OCI-LY7 (cell line): ENCODE results near the gene SYNPO2L. TPM values are rescaled to one million over a fixed set of nuclear protein-coding genes. Genes with fewer than 3 reads are reported as not detected.

ENCODE experiments used
- BruUV-seq: library from RNA; stranded (reverse); fragments of 400-500 nt; replicated peaks from 2 replicates; lab custom pipeline; 2021; lab: Mats Ljungman, UMichigan
- CTCF ChIA-PET: fragments of 300-600 bp; sonication (Branson Sonifier 250); formaldehyde crosslinking; loops from one replicate; lab custom pipeline; 2022; ENCODE audit warnings: antibody characterized with exemption; ENCODE audit not compliant: unreplicated experiment; lab: Charles Lee
- POLR2A ChIA-PET: fragments of 300-600 bp; sonication (Branson Sonifier 250); formaldehyde crosslinking; loops from one replicate; lab custom pipeline; 2022; ENCODE audit warnings: antibody characterized with exemption; lab: Charles Lee
- DNase-seq: peaks from one replicate; pipeline ENCODE4 v3.0.0-alpha.2; 2015; ENCODE audit warnings: low spot score
- H2AFZ ChIP-seq: fragments of 200-600 bp; sonication (generic), shearing (Covaris generic); 2 replicates; pipeline ENCODE4 v1.6.1; 2014; ENCODE audit warnings: mild to moderate bottlenecking, antibody characterized with exemption, low read length, moderate library complexity
- H3K27ac ChIP-seq: fragments of 200-600 bp; sonication (generic); 2 replicates; pipeline ENCODE4 v1.5.1; 2014; ENCODE audit warnings: mixed run types, low read depth, mild to moderate bottlenecking, moderate library complexity, low read length, inconsistent platforms; ENCODE audit not compliant: poor library complexity, severe bottlenecking
- H3K36me3 ChIP-seq: fragments of 200-600 bp; sonication (generic); 2 replicates; pipeline ENCODE4 v1.6.1; 2014; ENCODE audit warnings: mild to moderate bottlenecking, antibody characterized with exemption, low read length, moderate library complexity, mixed read lengths; ENCODE audit not compliant: insufficient read depth
- H3K4me1 ChIP-seq: fragments of 200-600 bp; sonication (generic); 2 replicates; pipeline ENCODE4 v1.5.1; 2014; ENCODE audit warnings: mild to moderate bottlenecking, low read length; ENCODE audit not compliant: insufficient read depth, poor library complexity, severe bottlenecking
- H3K4me2 ChIP-seq: fragments of 200-600 bp; sonication (generic); 2 replicates; pipeline ENCODE4 v1.6.1; 2014; ENCODE audit warnings: mild to moderate bottlenecking, low read length
- H3K4me3 ChIP-seq: fragments of 200-600 bp; sonication (generic); 2 replicates; pipeline ENCODE4 v1.5.1; 2014; ENCODE audit warnings: mild to moderate bottlenecking, low read depth, low read length; ENCODE audit not compliant: poor library complexity, severe bottlenecking
- H3K79me2 ChIP-seq: fragments of 200-600 bp; sonication (generic); 2 replicates; pipeline ENCODE4 v1.6.1; 2016; ENCODE audit warnings: low read depth, mild to moderate bottlenecking, low read length, moderate library complexity, mixed read lengths; ENCODE audit not compliant: insufficient read depth
- H3K9me2 ChIP-seq: fragments of 200-600 bp; sonication (generic); 2 replicates; pipeline ENCODE4 v1.6.1; 2016; ENCODE audit warnings: mild to moderate bottlenecking, low read length, mixed read lengths; ENCODE audit not compliant: insufficient read depth
- H3K9me3 ChIP-seq: fragments of 200-600 bp; sonication (generic); 2 replicates; pipeline ENCODE4 v1.6.1; 2014; ENCODE audit warnings: mild to moderate bottlenecking, mixed run types, low read length, mixed read lengths
- H4K20me1 ChIP-seq: fragments of 200-600 bp; sonication (generic); 2 replicates; pipeline ENCODE4 v1.6.1; 2014; ENCODE audit warnings: mild to moderate bottlenecking, antibody characterized with exemption, low read length, moderate library complexity, mixed read lengths; ENCODE audit not compliant: insufficient read depth
- CTCF ChIP-seq: fragments of 200-600 bp; sonication (generic); conservative IDR thresholded peaks from 2 replicates; pipeline ENCODE4 v1.5.1; 2014; ENCODE audit warnings: mild to moderate bottlenecking, antibody characterized with exemption, low read length, moderate library complexity, mixed read lengths
- EZH2phosphoT487 ChIP-seq: fragments of 200-600 bp; sonication (generic); IDR thresholded peaks from 2 replicates; pipeline ENCODE4 v1.6.1; 2018; ENCODE audit warnings: low read depth, borderline replicate concordance, mild to moderate bottlenecking, mixed run types, antibody characterized with exemption, low read length, moderate library complexity, mixed read lengths
- intact Hi-C: fragments of 100-400 bp; cut with micrococcal nuclease; formaldehyde crosslinking; loops from one replicate; pipeline ENCODE4 v1.10.0; 2022; ENCODE audit not compliant: unreplicated experiment
- total RNA-seq, 2 experiments: library from RNA; depleted of rRNA in 1 of 2; stranded (reverse); fragments of >200 nt in 1 of 2; shearing (Covaris generic) in 1 of 2; gene quantifications; 2 replicates each; pipeline ENCODE4 v1.2.3, GENCODE V29; 2014 to 2022

SYNPO2L gene
- total RNA-seq, 2 experiments from 2014 or later = not detected

DNA sequence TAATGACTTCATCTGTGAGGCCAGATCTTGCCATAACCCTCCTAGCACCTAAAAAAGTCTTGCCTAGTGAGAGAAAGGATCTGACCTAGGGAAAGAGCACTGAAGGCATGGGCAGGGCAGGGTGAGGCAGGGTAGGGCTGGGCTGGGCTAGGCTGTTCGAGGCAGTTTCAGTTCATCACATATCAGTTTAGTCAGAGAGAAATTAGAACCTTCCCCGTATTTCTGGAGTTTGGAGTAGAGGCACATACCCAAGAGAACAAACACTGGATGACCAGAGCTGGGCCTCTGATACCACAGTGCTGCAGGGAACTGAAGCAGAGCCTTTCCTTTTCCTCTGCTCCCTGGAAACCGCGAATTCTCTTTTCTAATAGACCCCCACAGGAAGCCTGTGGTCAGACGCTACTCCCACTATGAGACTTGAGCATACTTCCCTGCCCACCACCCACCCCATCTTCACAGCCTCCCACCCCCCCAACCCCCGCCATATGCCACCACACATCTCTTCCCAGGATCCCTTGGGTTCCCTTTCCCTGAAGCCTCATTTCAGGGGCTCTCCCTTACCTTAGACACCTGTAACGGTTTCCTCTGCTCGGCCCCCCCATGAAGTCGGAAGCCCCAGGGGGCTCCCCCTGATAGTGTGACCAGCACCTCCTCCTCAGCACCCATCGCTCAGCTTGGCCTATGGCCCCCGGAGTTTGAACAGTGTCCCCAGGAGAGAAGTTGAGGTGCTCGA is 406 bp downstream of the SYNPO2L start:
- H4K20me1 ChIP-seq = no peaks in the 10 kb centered on the region
- H3K4me3 ChIP-seq = no peak overlapping the region
- intact Hi-C loops = no loop called here
- CTCF ChIA-PET = no interaction called here
- no TSS peak for BruUV-seq
- POLR2A ChIA-PET = interaction anchor here (0.7 kb wide), 1 partner anchor 304 kb away, joined by 3 read pairs; no protein-coding TSS in a partner anchor
- no peaks in the 10 kb centered on the region for H3K9me2 ChIP-seq
- no peaks in the 10 kb centered on the region for H3K79me2 ChIP-seq
- no peaks in the 10 kb centered on the region for H3K9me3 ChIP-seq
- DNase-seq = no peak
- H3K4me1 ChIP-seq = no peaks in the 10 kb centered on the region
- no peak overlapping the region for H3K27ac ChIP-seq
- H3K4me2 ChIP-seq = no peak overlapping the region
- no peaks in the 10 kb centered on the region for H3K36me3 ChIP-seq
- H2AFZ ChIP-seq = no peak overlapping the region
- TF ChIP-seq EZH2phosphoT487 (no peak), CTCF (no peak)

- no peaks in the 10 kb centered on the region for H3K9me2 ChIP-seq
- ChIA-PET CTCF (no interaction called here), POLR2A (no interaction called here)
- H3K4me1 ChIP-seq = no peaks in the 10 kb centered on the region
- H3K79me2 ChIP-seq = no peaks in the 10 kb centered on the region
- no peak overlapping the region for H3K4me3 ChIP-seq
- no peaks in the 10 kb centered on the region for H4K20me1 ChIP-seq
- H3K36me3 ChIP-seq = no peaks in the 10 kb centered on the region
- no peak overlapping the region for H2AFZ ChIP-seq
- H3K9me3 ChIP-seq = no peaks in the 10 kb centered on the region
- intact Hi-C loops = no loop called here
- BruUV-seq = no TSS peak
- no peak overlapping the region for H3K27ac ChIP-seq
- DNase-seq = peak; percentile 34
- TF ChIP-seq EZH2phosphoT487 (no peak), CTCF (peak; percentile 48)
- no peak overlapping the region for H3K4me2 ChIP-seq
These were observed 2.1 kb downstream of the SYNPO2L start for GRCh38 chr10:73653701-73654100.

GRCh38 chr10:73653195-73653594 is 2.6 kb downstream of the SYNPO2L start:
- no peak overlapping the region for H3K4me3 ChIP-seq
- no peak overlapping the region for H3K4me2 ChIP-seq
- CTCF ChIA-PET = no interaction called here
- intact Hi-C loops = no loop called here
- H4K20me1 ChIP-seq = no peaks in the 10 kb centered on the region
- no peak overlapping the region for H3K27ac ChIP-seq
- no peak overlapping the region for H2AFZ ChIP-seq
- H3K79me2 ChIP-seq = no peaks in the 10 kb centered on the region
- TF ChIP-seq CTCF (no peak), EZH2phosphoT487 (no peak)
- no peaks in the 10 kb centered on the region for H3K4me1 ChIP-seq
- no peaks in the 10 kb centered on the region for H3K9me2 ChIP-seq
- H3K36me3 ChIP-seq = no peaks in the 10 kb centered on the region
- H3K9me3 ChIP-seq = no peaks in the 10 kb centered on the region
- DNase-seq = no peak
- BruUV-seq = no TSS peak
- POLR2A ChIA-PET = interaction anchor here (0.6 kb wide), 1 partner anchor 96 kb away, joined by 3 read pairs; no protein-coding TSS in a partner anchor
